Heart right ventricle (tissue), 16 donors: ENCODE data around the gene DIP2C. TPM values are rescaled to one million over a fixed set of nuclear protein-coding genes. Genes with fewer than 3 reads are reported as not detected.
"Not testable (repeated sequence)": the region's sequence is repeated elsewhere in the genome, so short reads cannot be mapped to it uniquely, and the experiment has no call there.

ENCODE experiments used
- ATAC-seq, 8 donors: fragments of 200-7000 bp; cut with Tn5 transposase; one replicate each; pipeline ENCODE4 v1.9.1; 2020; ENCODE audit warnings: mild to moderate bottlenecking in 8 of 8, moderate library complexity in 8 of 8, moderate number of reproducible peaks in 1 of 8
- DNase-seq, 2 donors: peaks; one replicate each; pipeline ENCODE4 v3.0.0-alpha.2; 2020
- H3K27ac ChIP-seq, 10 donors: fragments of 200-600 bp; sonication (generic) in 2 of 10; one replicate each; pipeline versions ENCODE4 v1.5.0 to v1.8.0; 2020 to 2022; ENCODE audit warnings: mild to moderate bottlenecking in 3 of 10
- H3K27me3 ChIP-seq, 7 donors: fragments of 200-600 bp; one replicate each; pipeline ENCODE4 v1.8.0; 2021 to 2022; ENCODE audit warnings: mild to moderate bottlenecking in 2 of 7
- H3K36me3 ChIP-seq, 9 donors: fragments of 200-600 bp; sonication (generic) in 1 of 9; one replicate each; pipeline versions ENCODE4 v1.5.0 to v1.8.0; 2020 to 2022; ENCODE audit warnings: mild to moderate bottlenecking in 2 of 9
- H3K4me1 ChIP-seq, 9 donors: fragments of 200-600 bp; sonication (generic) in 1 of 9; one replicate each; pipeline versions ENCODE4 v1.5.0 to v1.8.0; 2020 to 2022; ENCODE audit warnings: mild to moderate bottlenecking in 4 of 9
- H3K4me3 ChIP-seq, 10 donors: fragments of 200-600 bp; sonication (generic) in 2 of 10; one replicate each; pipeline versions ENCODE4 v1.5.0 to v1.8.0; 2020 to 2022; ENCODE audit warnings: mild to moderate bottlenecking in 7 of 10, moderate library complexity in 2 of 10
- H3K9me3 ChIP-seq, 11 donors: fragments of 200-600 bp in 10 of 11; sonication (generic) in 2 of 11; one replicate each; pipeline versions ENCODE4 v1.5.0 to v1.8.0; 2013 to 2022; ENCODE audit warnings: mild to moderate bottlenecking in 2 of 11, control low read depth in 1 of 11, moderate library complexity in 1 of 11
- WGBS, 2 donors: extraction: QIAGEN DNeasy Blood & Tissue Kit; methylation state at CpG; one replicate each; pipeline ENCODE4 v1.1.7; 2013; ENCODE audit warnings: inconsistent platforms in 1 of 2; 5-methylcytosine and 5-hydroxymethylcytosine counted together
- intact Hi-C, 10 donors: fragments of 100-400 bp; cut with DNase I; formaldehyde crosslinking; loops; one replicate each; pipeline versions ENCODE4 v1.11.1 to v1.14.2; 2022
- polyA plus RNA-seq, 2 donors: library from polyadenylated mRNA; stranded (reverse); fragments of 200-250 nt; gene quantifications; one replicate each; pipeline ENCODE4 v1.2.3, GENCODE V29; 2013
- total RNA-seq, 10 donors: library from RNA; stranded (reverse); fragmentation: NEBNext Ultra II Directional in 3 of 10; extraction: Animal tissue kit (Norgen Biotek cat#: 25700) in 3 of 10; gene quantifications; one replicate each; pipeline versions ENCODE4 v1.2.1 to v1.2.4, GENCODE V29; 2021 to 2023
- TF ChIP-seq, protein P1 (sequence below), 9 donors: fragments of 200-600 bp; sonication (generic) in 2 of 9; IDR thresholded peaks; one replicate each; pipeline versions ENCODE4 v1.5.0 to v1.8.0; 2021 to 2022; ENCODE audit warnings: antibody characterized with exemption in 9 of 9, mild to moderate bottlenecking in 5 of 9, moderate library complexity in 1 of 9
- donor health status: Arrhythmogenic right ventricular cardiomyopathy.
- donor health status: ischemic (EF 13 %, LVEDD 7.1; RV severe dilation, severe dysfunction).
- donor health status: healthy with polysubstance abuse.
- donor health status: DM: no; HTN: yes; CAD: no.
- donor health status: DM: no; HTN: no; CAD: no.
- donor health status: ischemic (EF 25% LVEDD 6.9; RV normal size, moderate dysfunction).
- donor health status: ischemic (EF 25% LVEDD 5.7; RV mildly dilated, moderate dysfunction).
- donor health status: healthy.
- donor health status: DM: yes; HTN: yes; CAD: no.
- donor health status: Ischemic cardiomyopathy.
- donor health status: ischemic (EF 35%, LVEDD 5.7; RV mildly dilated, moderate dysfunction).
- donor health status: nonischemic (EF 11% LVEDD 7.7; RV severe dilation, severe dysfunction).
- donor health status: DM: yes; HTN: yes; CAD: no.
- donor health status: PGD.
- donor health status: ischemic (EF 29% LVEDD 5.4; RV normal size, mild dysfunction).
- donor health status: nonischemic (EF 23%, LVEDD 6.1; RV moderate dilation, normal function).

DIP2C gene
- total and polyA plus RNA-seq, 12 donors = 7.1 to 48.2 (median 33.7) TPM

DNA sequence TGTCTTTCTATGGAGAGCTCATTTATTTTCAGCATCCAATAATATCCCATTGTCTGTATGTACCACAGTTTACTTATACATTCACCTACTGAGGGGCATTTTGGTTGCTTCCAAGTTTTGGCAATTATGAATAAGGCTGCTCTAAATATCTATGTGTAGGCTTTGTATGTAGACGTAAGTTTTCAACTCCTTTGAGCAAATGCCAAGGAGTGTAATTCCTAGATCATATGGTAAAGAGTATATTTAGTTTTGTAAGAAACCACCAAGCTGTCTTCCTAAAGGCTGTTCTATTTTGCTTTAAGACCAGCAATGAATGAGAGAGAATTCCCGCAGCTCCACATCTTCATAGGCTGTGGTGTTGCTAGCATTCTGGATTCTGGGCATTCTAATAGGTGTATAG, 259.8 kb downstream of the DIP2C start:
- ATAC-seq (no peak), DNase-seq (no peak)
- TF ChIP-seq, protein P1, sequence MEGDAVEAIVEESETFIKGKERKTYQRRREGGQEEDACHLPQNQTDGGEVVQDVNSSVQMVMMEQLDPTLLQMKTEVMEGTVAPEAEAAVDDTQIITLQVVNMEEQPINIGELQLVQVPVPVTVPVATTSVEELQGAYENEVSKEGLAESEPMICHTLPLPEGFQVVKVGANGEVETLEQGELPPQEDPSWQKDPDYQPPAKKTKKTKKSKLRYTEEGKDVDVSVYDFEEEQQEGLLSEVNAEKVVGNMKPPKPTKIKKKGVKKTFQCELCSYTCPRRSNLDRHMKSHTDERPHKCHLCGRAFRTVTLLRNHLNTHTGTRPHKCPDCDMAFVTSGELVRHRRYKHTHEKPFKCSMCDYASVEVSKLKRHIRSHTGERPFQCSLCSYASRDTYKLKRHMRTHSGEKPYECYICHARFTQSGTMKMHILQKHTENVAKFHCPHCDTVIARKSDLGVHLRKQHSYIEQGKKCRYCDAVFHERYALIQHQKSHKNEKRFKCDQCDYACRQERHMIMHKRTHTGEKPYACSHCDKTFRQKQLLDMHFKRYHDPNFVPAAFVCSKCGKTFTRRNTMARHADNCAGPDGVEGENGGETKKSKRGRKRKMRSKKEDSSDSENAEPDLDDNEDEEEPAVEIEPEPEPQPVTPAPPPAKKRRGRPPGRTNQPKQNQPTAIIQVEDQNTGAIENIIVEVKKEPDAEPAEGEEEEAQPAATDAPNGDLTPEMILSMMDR (IDR thresholded peaks at IDR 0.05) = no peak
- H3K4me3 ChIP-seq = no peak overlapping the region
- no peak overlapping the region for H3K27ac ChIP-seq
- H3K36me3 ChIP-seq = no peaks in the 10 kb centered on the region
- intact Hi-C loops = no loop called here
- H3K27me3 ChIP-seq = no peaks in the 10 kb centered on the region
- peaks cover 0 to 15% (median 0%) of the 10 kb centered on the region in 11 donors for H3K9me3 ChIP-seq
- H3K4me1 ChIP-seq = no peaks in the 10 kb centered on the region
- 77 to 99% methylated on average over 2 of the region's 2 CpGs for WGBS, 2 donors

DNA sequence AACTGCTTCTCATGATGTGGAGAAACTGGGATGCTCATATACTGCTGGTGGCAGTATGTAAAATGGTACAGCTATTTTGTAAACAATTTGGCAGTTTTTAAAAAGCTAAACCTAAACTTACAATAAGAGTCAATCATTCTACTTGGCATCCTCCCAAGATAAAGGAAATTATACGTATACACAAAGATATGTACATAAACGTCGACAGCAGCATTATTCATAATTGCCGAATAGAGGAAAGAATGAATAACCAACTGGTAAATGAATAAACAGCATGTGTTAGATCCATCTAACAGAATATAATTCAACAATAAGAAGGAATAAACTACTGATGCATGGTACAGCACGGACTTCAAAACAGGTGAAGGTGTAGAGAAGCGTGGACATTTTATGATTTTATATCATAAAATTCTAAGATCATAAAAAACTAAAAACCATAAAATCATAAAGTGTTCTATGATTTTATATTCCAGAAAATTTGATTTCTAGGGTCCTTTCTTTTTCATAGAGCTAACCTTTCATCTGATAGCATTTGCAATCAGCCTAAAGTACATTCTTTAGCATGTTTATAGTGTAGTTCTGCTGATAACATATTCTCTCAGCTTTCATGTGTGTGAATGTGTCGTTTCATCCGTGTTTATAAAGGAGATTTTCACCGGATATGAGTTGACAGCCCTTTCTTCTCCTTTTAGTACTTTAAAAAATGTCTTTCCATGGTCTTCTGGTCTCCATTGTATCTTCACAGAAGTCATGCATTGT, 261.5 kb downstream of the DIP2C start:
- DNase-seq = no peak
- Histone ChIP-seq H3K4me3 (no peak overlapping the region), H3K4me1 (no peaks in the 10 kb centered on the region), H3K9me3 (peaks cover 0 to 15% (median 0%) of the 10 kb centered on the region in 11 donors), H3K27me3 (no peaks in the 10 kb centered on the region), H3K36me3 (peaks cover 0 to under 1% (median 0%) of the 10 kb centered on the region in 9 donors), H3K27ac (no peak overlapping the region)
- TF ChIP-seq, protein P1 (IDR thresholded peaks at IDR 0.05) = no peak
- 78 to 79% methylated on average over 9 of the region's 9 CpGs for WGBS, 2 donors
- no peak for ATAC-seq
- intact Hi-C loops = no loop called here

DNA sequence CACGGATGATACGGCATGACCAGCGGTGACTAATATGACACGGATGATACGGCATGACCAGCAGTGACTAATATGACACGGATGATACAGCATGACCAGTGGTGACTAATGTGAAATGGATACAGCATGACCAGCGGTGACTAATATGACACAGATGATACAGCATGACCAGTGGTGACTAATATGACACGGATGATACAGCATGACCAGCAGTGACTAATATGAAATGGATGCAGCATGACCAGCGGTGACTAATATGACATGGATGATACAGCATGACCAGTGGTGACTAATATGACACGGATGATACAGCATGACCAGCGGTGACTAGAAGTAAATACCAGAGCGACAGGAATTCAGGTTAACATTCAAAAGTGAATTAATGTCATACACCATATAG, 264.1 kb downstream of the DIP2C start:
- intact Hi-C loops, H3K4me3 ChIP-seq, H3K9me3 ChIP-seq, H3K27me3 ChIP-seq, H3K4me1 ChIP-seq, DNase-seq, H3K27ac ChIP-seq, ATAC-seq: not testable (repeated sequence)
- 96% methylated on average over 12 of the region's 12 CpGs for WGBS, 2 donors
- H3K36me3 ChIP-seq = peaks cover 0 to 26% (median 9%) of the 10 kb centered on the region in 9 donors

DNA sequence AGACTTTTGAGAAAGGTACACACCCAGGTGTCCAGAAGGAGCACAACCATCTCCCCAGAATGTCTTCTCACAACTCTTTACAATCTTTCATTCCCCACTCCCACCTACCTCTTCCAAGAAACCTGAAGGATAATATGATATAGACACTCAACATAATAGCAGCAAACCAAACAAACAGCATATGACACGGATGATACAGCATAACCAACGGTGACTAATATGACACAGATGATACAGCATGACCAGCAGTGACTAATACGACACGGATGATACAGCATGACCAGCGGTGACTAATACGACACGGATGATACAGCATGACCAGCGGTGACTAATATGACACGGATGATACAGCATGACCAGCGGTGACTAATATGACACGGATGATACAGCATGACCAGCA, 264.7 kb downstream of the DIP2C start:
- 94 to 97% methylated on average over 10 to 11 of the region's 11 CpGs for WGBS, 2 donors

DNA sequence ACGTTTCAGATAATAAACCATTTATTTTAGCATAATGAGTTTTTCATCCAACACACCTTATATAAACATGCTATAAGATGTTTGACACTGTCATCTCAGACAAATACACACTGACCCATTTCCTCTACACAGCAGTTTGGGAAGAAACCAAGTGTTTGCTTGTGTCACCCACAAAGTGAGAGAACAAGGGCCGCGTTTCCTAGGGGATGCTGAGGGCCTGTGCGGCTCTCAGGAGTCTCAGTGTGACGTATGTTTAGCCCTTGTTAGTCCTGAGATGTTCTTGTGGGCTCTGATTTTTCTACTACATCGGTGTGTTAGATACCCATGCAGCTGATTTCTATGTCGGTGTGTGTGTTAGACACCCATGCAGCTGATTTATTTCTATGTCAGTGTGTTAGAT, 266.3 kb downstream of the DIP2C start:
- Histone ChIP-seq H3K4me1 (no peaks in the 10 kb centered on the region), H3K9me3 (no peaks in the 10 kb centered on the region), H3K36me3 (peaks cover 0 to 48% (median 19%) of the 10 kb centered on the region in 9 donors), H3K4me3 (no peak overlapping the region), H3K27me3 (no peaks in the 10 kb centered on the region), H3K27ac (no peak overlapping the region)
- TF ChIP-seq, protein P1 (IDR thresholded peaks at IDR 0.05) = no peak
- no peak for ATAC-seq
- DNase-seq = no peak
- 95 to 96% methylated on average over 7 of the region's 7 CpGs for WGBS, 2 donors
- intact Hi-C loops = no loop called here

More for the DNA sequence above, 264.7 kb downstream of the DIP2C start:
- DNase-seq, intact Hi-C loops, H3K27ac ChIP-seq, H3K9me3 ChIP-seq, H3K4me3 ChIP-seq, H3K4me1 ChIP-seq, H3K27me3 ChIP-seq, ATAC-seq: not testable (repeated sequence)
- peaks cover 0 to 32% (median 9%) of the 10 kb centered on the region in 9 donors for H3K36me3 ChIP-seq
